Endothelial cell of umbilical vein (primary cell): ENCODE measurements around the gene EFNA4. TPM values are rescaled to one million over a fixed set of nuclear protein-coding genes. Genes with fewer than 3 reads are reported as not detected.
"Not testable (repeated sequence)": the region's sequence is repeated elsewhere in the genome, so short reads cannot be mapped to it uniquely, and the experiment has no call there.

Source experiments
- BruUV-seq: library from RNA; stranded (reverse); fragments of 400-500 nt; replicated peaks from 2 replicates; lab custom pipeline; 2021; lab: Mats Ljungman, UMichigan
- CTCF ChIA-PET: fragments of 300-600, 350-600 bp; sonication (Branson Sonifier 250); formaldehyde crosslinking; loops from one replicate; lab custom pipeline; 2021; ENCODE audit warnings: antibody characterized with exemption, inconsistent platforms; lab: Charles Lee
- POLR2A ChIA-PET: fragments of 300-600, 350-600 bp; sonication (Branson Sonifier 250); formaldehyde crosslinking; loops from one replicate; lab custom pipeline; 2021; ENCODE audit warnings: antibody characterized with exemption, inconsistent platforms; lab: Charles Lee
- DNase-seq: peaks from one replicate; pipeline ENCODE4 v3.0.0-alpha.2; 2011; ENCODE audit warnings: low read depth, low spot score
- FAIRE-seq: peaks from 2 replicates; lab custom pipeline; 2011; peaks lifted over from hg19 to GRCh38; lab: Jason Lieb, UNC
- H2AFZ ChIP-seq: 2 replicates; pipeline ENCODE4 v1.6.0; 2012; ENCODE audit warnings: low read depth, low read length, control low read depth, inconsistent platforms
- H3K27ac ChIP-seq: 2 replicates; pipeline ENCODE4 v1.5.1; 2011; ENCODE audit warnings: low read depth, mild to moderate bottlenecking, control low read depth, low read length, moderate library complexity; ENCODE audit not compliant: insufficient read depth
- H3K27me3 ChIP-seq, 2 experiments: 2 replicates each; pipeline versions ENCODE4 v1.6.0 to v1.6.1; 2011; ENCODE audit warnings: low read length in 2 of 2, mixed read lengths in 1 of 2; ENCODE audit not compliant: control insufficient read depth in 2 of 2, insufficient read depth in 2 of 2
- H3K36me3 ChIP-seq, 2 experiments: 2 replicates in 1 of 2; 3 replicates in 1 of 2; pipeline ENCODE4 v1.5.1; 2011; ENCODE audit warnings: low read length in 2 of 2, mild to moderate bottlenecking in 1 of 2, moderate library complexity in 1 of 2; ENCODE audit not compliant: control insufficient read depth in 2 of 2, insufficient read depth in 2 of 2; ENCODE audit errors: extremely low read depth in 1 of 2
- H3K4me1 ChIP-seq: 3 replicates; pipeline ENCODE4 v1.5.1; 2011; ENCODE audit warnings: mild to moderate bottlenecking, low read length; ENCODE audit not compliant: control insufficient read depth, insufficient read depth; ENCODE audit errors: extremely low read depth
- H3K4me2 ChIP-seq: 2 replicates; pipeline ENCODE4 v1.6.1; 2011; ENCODE audit warnings: low read length, control low read depth, mixed read lengths; ENCODE audit not compliant: insufficient read depth
- H3K4me3 ChIP-seq, 3 experiments: fragments of 200-600 bp in 1 of 3; sonication (generic), shearing (Covaris generic) in 1 of 3; replicated peaks in 1 of 3; 2 replicates each; pipeline ENCODE4 v1.5.1; 2011 to 2016; ENCODE audit warnings: control low read depth in 3 of 3, low read length in 3 of 3, mild to moderate bottlenecking in 2 of 3, inconsistent platforms in 1 of 3, low read depth in 1 of 3, moderate library complexity in 1 of 3; ENCODE audit not compliant: insufficient read depth in 1 of 3
- H3K79me2 ChIP-seq: 2 replicates; pipeline ENCODE4 v1.6.0; 2012; ENCODE audit warnings: low read length, inconsistent platforms; ENCODE audit not compliant: control insufficient read depth, insufficient read depth
- H3K9ac ChIP-seq: replicated peaks from 2 replicates; pipeline ENCODE3; 2011; ENCODE audit warnings: low read length, control low read depth; ENCODE audit not compliant: insufficient read depth; ENCODE audit errors: extremely low read depth
- H3K9me1 ChIP-seq: replicated peaks from 3 replicates; pipeline ENCODE4 v1.6.0; 2011; ENCODE audit warnings: mild to moderate bottlenecking, low read length; ENCODE audit not compliant: control insufficient read depth, insufficient read depth; ENCODE audit errors: extremely low read depth
- H3K9me3 ChIP-seq: replicated peaks from 2 replicates; pipeline ENCODE4 v1.5.1; 2012; ENCODE audit warnings: low read length, inconsistent platforms; ENCODE audit not compliant: control insufficient read depth, insufficient read depth
- H4K20me1 ChIP-seq: replicated peaks from 2 replicates; pipeline ENCODE3; 2011; ENCODE audit warnings: mild to moderate bottlenecking, low read length; ENCODE audit not compliant: control insufficient read depth, insufficient read depth; ENCODE audit errors: extremely low read depth
- dilution Hi-C: fragments of 300-500 bp; cut with MboI; formaldehyde crosslinking; loops from one replicate; pipeline ENCODE4 v1.15.0; 2019; ENCODE audit warnings: low sequenced_read_pairs; ENCODE audit not compliant: extremely low pct_ligation_motif_present
- intact Hi-C: fragments of 100-400 bp; cut with micrococcal nuclease; formaldehyde crosslinking; loops from one replicate; pipeline ENCODE4 v1.10.0; 2022
- polyA plus RNA-seq, 4 experiments: library from polyadenylated mRNA; depleted of rRNA in 3 of 4; stranded (reverse) in 3 of 4; unstranded in 1 of 4; fragments of >200 nt; gene quantifications; 2 replicates each; pipeline versions ENCODE4 v1.2.1 to v1.2.3, GENCODE V29; 2011 to 2012; ENCODE audit warnings: missing spikeins in 1 of 4
- total RNA-seq: library from RNA; stranded (reverse); gene quantifications from 2 replicates; pipeline ENCODE4 v1.2.3, GENCODE V29; 2021

The EFNA4 gene
- total and polyA plus RNA-seq, 2 donors (not counting 3 experiments of a cell fraction or from before 2014, with no cell fraction given) = 16.5 to 25.2 TPM

GRCh38 chr1:155118090-155118489 is 54.5 kb downstream of the EFNA4 start:
- CTCF ChIA-PET = interaction anchor here (1.0 to 4.1 kb wide), 3 partner anchors 10 to 50 kb away, joined by 4 to 42 read pairs (median 6); partner anchors contain the start of gene EFNA1
- FAIRE-seq, H3K4me1 ChIP-seq, H3K9me3 ChIP-seq, dilution Hi-C loops, H3K4me3 ChIP-seq, DNase-seq, H4K20me1 ChIP-seq, POLR2A ChIA-PET, intact Hi-C loops, H2AFZ ChIP-seq, H3K27me3 ChIP-seq, H3K27ac ChIP-seq, H3K9me1 ChIP-seq, H3K36me3 ChIP-seq, BruUV-seq, H3K9ac ChIP-seq, H3K4me2 ChIP-seq, H3K79me2 ChIP-seq: not testable (repeated sequence)

Other genes with a start within 250 kb of the EFNA4 start
- 0.85 and 1.1 TPM in 2 replicates for gene KCNN3, start 193.5 kb upstream of the EFNA4 start, total RNA-seq
- gene KCNN3, start 193.5 kb upstream of the EFNA4 start, polyA plus RNA-seq = 0.41 and 0.91 TPM in 2 replicates
- gene PMVK, start 127.0 kb upstream of the EFNA4 start, total RNA-seq = 22.6 and 23.0 TPM in 2 replicates
- gene PMVK, start 127.0 kb upstream of the EFNA4 start, polyA plus RNA-seq = 24.0 and 32.7 TPM in 2 replicates
- gene PBXIP1, start 107.6 kb upstream of the EFNA4 start, total RNA-seq = 49.0 and 49.4 TPM in 2 replicates
- 45.0 and 54.7 TPM in 2 replicates for gene PBXIP1, start 107.6 kb upstream of the EFNA4 start, polyA plus RNA-seq
- 21.5 and 21.9 TPM in 2 replicates for gene PYGO2, start 102.0 kb upstream of the EFNA4 start, total RNA-seq
- gene PYGO2, start 102.0 kb upstream of the EFNA4 start, polyA plus RNA-seq = 19.3 and 19.5 TPM in 2 replicates
- 286 and 316 TPM in 2 replicates for gene SHC1, start 93.0 kb upstream of the EFNA4 start, total RNA-seq
- gene SHC1, start 93.0 kb upstream of the EFNA4 start, polyA plus RNA-seq = 324 and 379 TPM in 2 replicates
- 126 and 128 TPM in 2 replicates for gene CKS1B, start 89.1 kb upstream of the EFNA4 start, total RNA-seq
- 280 and 319 TPM in 2 replicates for gene CKS1B, start 89.1 kb upstream of the EFNA4 start, polyA plus RNA-seq
- gene FLAD1, start 80.4 kb upstream of the EFNA4 start, total RNA-seq = 42.2 and 48.8 TPM in 2 replicates
- 59.1 and 66.8 TPM in 2 replicates for gene FLAD1, start 80.4 kb upstream of the EFNA4 start, polyA plus RNA-seq
- gene LENEP, start 70.2 kb upstream of the EFNA4 start, total RNA-seq = 0.64 and 0.88 TPM in 2 replicates
- gene LENEP, start 70.2 kb upstream of the EFNA4 start, polyA plus RNA-seq = not detected in 2 replicates
- 20.0 and 24.0 TPM in 2 replicates for gene ZBTB7B, start 60.9 kb upstream of the EFNA4 start, total RNA-seq
- gene ZBTB7B, start 60.9 kb upstream of the EFNA4 start, polyA plus RNA-seq = 26.2 and 32.6 TPM in 2 replicates
- 0.23 and 0.51 TPM in 2 replicates for gene DCST2, start 30.0 kb upstream of the EFNA4 start, total RNA-seq
- 0.29 and 0.73 TPM in 2 replicates for gene DCST2, start 30.0 kb upstream of the EFNA4 start, polyA plus RNA-seq
- gene DCST1, start 29.9 kb upstream of the EFNA4 start, total RNA-seq = not detected in 2 replicates
- not detected in 2 replicates for gene DCST1, start 29.9 kb upstream of the EFNA4 start, polyA plus RNA-seq
- gene ADAM15, start 12.4 kb upstream of the EFNA4 start, total RNA-seq = 268 and 299 TPM in 2 replicates
- gene ADAM15, start 12.4 kb upstream of the EFNA4 start, polyA plus RNA-seq = 295 and 397 TPM in 2 replicates
- gene EFNA3, start 15.1 kb downstream of the EFNA4 start, total RNA-seq = 2.2 TPM in 2 replicates
- 2.5 and 4.2 TPM in 2 replicates for gene EFNA3, start 15.1 kb downstream of the EFNA4 start, polyA plus RNA-seq
- gene EFNA1, start 64.1 kb downstream of the EFNA4 start, total RNA-seq = 107 and 111 TPM in 2 replicates
- 289 and 295 TPM in 2 replicates for gene EFNA1, start 64.1 kb downstream of the EFNA4 start, polyA plus RNA-seq
- gene SLC50A1, start 72.1 kb downstream of the EFNA4 start, total RNA-seq = 29.5 and 30.8 TPM in 2 replicates
- gene SLC50A1, start 72.1 kb downstream of the EFNA4 start, polyA plus RNA-seq = 66.1 and 70.4 TPM in 2 replicates
- 69.6 and 78.8 TPM in 2 replicates for gene DPM3, start 76.8 kb downstream of the EFNA4 start, total RNA-seq
- gene DPM3, start 76.8 kb downstream of the EFNA4 start, polyA plus RNA-seq = 258 and 315 TPM in 2 replicates
- gene KRTCAP2, start 109.6 kb downstream of the EFNA4 start, total RNA-seq = 170 and 207 TPM in 2 replicates
- 362 and 409 TPM in 2 replicates for gene KRTCAP2, start 109.6 kb downstream of the EFNA4 start, polyA plus RNA-seq
- 9.6 and 10.0 TPM in 2 replicates for gene TRIM46, start 110.1 kb downstream of the EFNA4 start, total RNA-seq
- 9.5 and 12.7 TPM in 2 replicates for gene TRIM46, start 110.1 kb downstream of the EFNA4 start, polyA plus RNA-seq
- gene THBS3, start 144.2 kb downstream of the EFNA4 start, total RNA-seq = 22.4 and 23.6 TPM in 2 replicates
- gene THBS3, start 144.2 kb downstream of the EFNA4 start, polyA plus RNA-seq = 25.7 and 29.4 TPM in 2 replicates
- 49.1 and 53.0 TPM in 2 replicates for gene MTX1, start 145.0 kb downstream of the EFNA4 start, total RNA-seq
- 109 and 137 TPM in 2 replicates for gene MTX1, start 145.0 kb downstream of the EFNA4 start, polyA plus RNA-seq
- gene ENTREP3, start 191.7 kb downstream of the EFNA4 start, total RNA-seq = 61.8 and 62.7 TPM in 2 replicates
- gene ENTREP3, start 191.7 kb downstream of the EFNA4 start, polyA plus RNA-seq = 26.6 and 27.4 TPM in 2 replicates
- gene SCAMP3, start 198.6 kb downstream of the EFNA4 start, total RNA-seq = 80.1 and 80.8 TPM in 2 replicates
- 306 and 342 TPM in 2 replicates for gene SCAMP3, start 198.6 kb downstream of the EFNA4 start, polyA plus RNA-seq
- gene CLK2, start 209.8 kb downstream of the EFNA4 start, total RNA-seq = 61.7 and 69.1 TPM in 2 replicates
- gene CLK2, start 209.8 kb downstream of the EFNA4 start, polyA plus RNA-seq = 80.9 and 84.8 TPM in 2 replicates
- 1.8 and 3.3 TPM in 2 replicates for gene HCN3, start 213.7 kb downstream of the EFNA4 start, total RNA-seq
- gene HCN3, start 213.7 kb downstream of the EFNA4 start, polyA plus RNA-seq = 4.1 and 4.6 TPM in 2 replicates
- not detected in 2 replicates for gene PKLR, start 237.7 kb downstream of the EFNA4 start, total RNA-seq
- gene PKLR, start 237.7 kb downstream of the EFNA4 start, polyA plus RNA-seq = 0.03 TPM in 1 of 2 replicates, not detected in the other
- 630 and 670 TPM in 2 replicates for gene FDPS, start 245.1 kb downstream of the EFNA4 start, total RNA-seq
- 508 and 646 TPM in 2 replicates for gene FDPS, start 245.1 kb downstream of the EFNA4 start, polyA plus RNA-seq